ENCODE measurements around the gene MAP2K5. TPM values are rescaled to one million over a fixed set of nuclear protein-coding genes. Genes with fewer than 3 reads are reported as not detected.

Gene MAP2K5
- total and polyA plus RNA-seq, 9 of the 15 experiments (the other 6 are each of a cell fraction or from before 2014, with no cell fraction given), result 0.41 to 16.5 (median 7.5) TPM

- Histone ChIP-seq H2AFZ (ENCODE audit: low read depth, low read length) (no peak overlapping the region), H3K4me2 (ENCODE audit: insufficient read depth, low read length) (no peak overlapping the region), H3K79me2 (ENCODE audit: control insufficient read depth, insufficient read depth, low read length) (no peaks in the 10 kb centered on the region), H3K27ac (ENCODE audit: extremely low read depth, low read depth, low read length) (no peak overlapping the region), H3K9ac (ENCODE audit: insufficient read depth in 1 of 2, low read depth in 2 of 2, low read length in 2 of 2) (no peak overlapping the region; a peak in 1 of 4 replicates), H3K9me3 (replicated peaks; ENCODE audit: control insufficient read depth, insufficient read depth, low read depth, low read length) (no peaks in the 10 kb centered on the region), H3K4me3 (no peak overlapping the region), H3K36me3 (ENCODE audit: control insufficient read depth, insufficient read depth, low read length) (no peaks in the 10 kb centered on the region), H3K27me3 (ENCODE audit: control insufficient read depth in 2 of 2, insufficient read depth in 2 of 2, low read length in 2 of 2) (no peaks in the 10 kb centered on the region), H4K20me1 (replicated peaks; ENCODE audit: control insufficient read depth, insufficient read depth, low read length) (peaks cover 11% of the 10 kb centered on the region; the same call in 1 of the 2 replicates), H3K9me1 (ENCODE audit: control insufficient read depth, insufficient read depth, low read length) (peaks cover 11% of the 10 kb centered on the region), H3K4me1 (replicated peaks in 1 of 2; ENCODE audit: control insufficient read depth in 2 of 2, insufficient read depth in 2 of 2, low read length in 2 of 2) (peaks cover 7 to 28% of the 10 kb centered on the region in 2 experiments)
- CTCF ChIA-PET (ENCODE audit: low intra/inter-chr PET ratio), result no interaction called here
- DNase-seq (ENCODE audit: extremely low read depth in 1 of 4, low spot score in 3 of 4) (no peak), FAIRE-seq (no peak), ATAC-seq (no peak)
- intact Hi-C loops (cut with micrococcal nuclease) (no loop called here), in situ Hi-C loops (cut with MboI) (no loop called here)
- POLR2A ChIA-PET, result interaction anchor here (1.7 kb wide), 1 partner anchor 25 kb away, joined by 7 read pairs; no protein-coding TSS in a partner anchor
- WGBS (ENCODE audit: insufficient coverage, low coverage, missing lambda C conversion rate), result 82% methylated on average over 14 of the region's 18 CpGs
- no peak for TF ChIP-seq DIDO1 (tag; IDR thresholded peaks at IDR 0.05; ENCODE audit: low read depth)
- no peak for TF ChIP-seq ZNF174 (CRISPR knock-in tag; IDR thresholded peaks at IDR 0.05)
- TF ChIP-seq NONO (IDR thresholded peaks at IDR 0.05; ENCODE audit: low read depth in 2 of 2, low read length in 1 of 2), result no peak
- no peak for TF ChIP-seq BRF1 (IDR thresholded peaks at IDR 0.05; ENCODE audit: borderline replicate concordance, extremely low read depth, insufficient read length)
- no TSS peak for BruUV-seq (replicated peaks)
These were observed 264.0 kb downstream of the MAP2K5 start for GRCh38 chr15:67806536-67806935.

- intact Hi-C loops (cut with micrococcal nuclease), result no loop called here
- H3K9me3 ChIP-seq (replicated peaks; ENCODE audit: control insufficient read depth, insufficient read depth, low read depth, low read length), result no peaks in the 10 kb centered on the region
- FAIRE-seq (no peak), DNase-seq (ENCODE audit: extremely low read depth in 1 of 4, low spot score in 3 of 4) (no peak), ATAC-seq (no peak)
- no peaks in the 10 kb centered on the region for H3K79me2 ChIP-seq (ENCODE audit: control insufficient read depth, insufficient read depth, low read length)
- ChIA-PET CTCF (ENCODE audit: low intra/inter-chr PET ratio) (no interaction called here), POLR2A (interaction anchor here (1.7 kb wide), 1 partner anchor 25 kb away, joined by 7 read pairs; no protein-coding TSS in a partner anchor)
- H3K4me3 ChIP-seq, result no peak overlapping the region
- H3K9me1 ChIP-seq (ENCODE audit: control insufficient read depth, insufficient read depth, low read length), result peaks cover 11% of the 10 kb centered on the region
- H3K27me3 ChIP-seq (ENCODE audit: control insufficient read depth in 2 of 2, insufficient read depth in 2 of 2, low read length in 2 of 2), result peaks cover 0 to 3% of the 10 kb centered on the region in 2 experiments; a peak in 2 of 5 replicates
- H3K4me1 ChIP-seq (replicated peaks in 1 of 2; ENCODE audit: control insufficient read depth in 2 of 2, insufficient read depth in 2 of 2, low read length in 2 of 2), result peaks cover 7 to 25% of the 10 kb centered on the region in 2 experiments
- in situ Hi-C loops (cut with MboI), result no loop called here
- H3K9ac ChIP-seq (ENCODE audit: insufficient read depth in 1 of 2, low read depth in 2 of 2, low read length in 2 of 2), result no peak overlapping the region
- WGBS (ENCODE audit: insufficient coverage, low coverage, missing lambda C conversion rate), result 55% methylated on average over 5 of the region's 5 CpGs
- H3K36me3 ChIP-seq (ENCODE audit: control insufficient read depth, insufficient read depth, low read length), result no peaks in the 10 kb centered on the region
- no peak overlapping the region for H2AFZ ChIP-seq (ENCODE audit: low read depth, low read length)
- BruUV-seq (replicated peaks), result no TSS peak
- peaks cover 11% of the 10 kb centered on the region; the same call in 1 of the 2 replicates for H4K20me1 ChIP-seq (replicated peaks; ENCODE audit: control insufficient read depth, insufficient read depth, low read length)
- H3K27ac ChIP-seq (ENCODE audit: extremely low read depth, low read depth, low read length), result no peak overlapping the region
- no peak overlapping the region for H3K4me2 ChIP-seq (ENCODE audit: insufficient read depth, low read length)
- TF ChIP-seq NR2C2 (CRISPR knock-in tag; IDR thresholded peaks at IDR 0.05) (no peak), NR2C2 (tag; IDR thresholded peaks at IDR 0.05) (no peak), ZNF24 (IDR thresholded peaks at IDR 0.05) (no peak), HNRNPK (IDR thresholded peaks at IDR 0.05; ENCODE audit: low read depth, low read length, poor library complexity, severe bottlenecking) (no peak), GABPB1 (CRISPR knock-in tag; IDR thresholded peaks at IDR 0.05) (no peak), DIDO1 (tag; IDR thresholded peaks at IDR 0.05; ENCODE audit: low read depth) (no peak), CBFA2T3 (IDR thresholded peaks at IDR 0.05) (no peak), BHLHE40 (IDR thresholded peaks at IDR 0.05; ENCODE audit: low read length) (no peak), TCF3 (CRISPR knock-in tag; IDR thresholded peaks at IDR 0.05) (no peak), RUNX1 (IDR thresholded peaks at IDR 0.05; ENCODE audit: low read depth) (no peak), EGR1 (conservative IDR thresholded peaks at IDR 0.05) (no peak), ZMIZ1 (IDR thresholded peaks at IDR 0.05; ENCODE audit: low read depth in 2 of 2, low read length in 2 of 2) (no peak)
These were observed 264.6 kb downstream of the MAP2K5 start for GRCh38 chr15:67807141-67807540.
